DND-41 (cell line): Measurements from ENCODE around the gene CCDC93.

ENCODE experiments used
- ATAC-seq: fragments of 200-7000 bp; cut with Tn5 transposase; 3 replicates; pipeline ENCODE4 v1.9.1; 2021; ENCODE audit warnings: low read depth; ENCODE audit not compliant: insufficient read depth
- DNase-seq: peaks from one replicate; pipeline ENCODE4 v3.0.0-alpha.2; 2020
- H2AFZ ChIP-seq: 2 replicates; pipeline ENCODE4 v1.6.0; 2012; ENCODE audit warnings: low read depth, low read length
- H3K27ac ChIP-seq: 2 replicates; pipeline ENCODE4 v1.5.1; 2012; ENCODE audit warnings: low read length, inconsistent platforms
- H3K27me3 ChIP-seq: fragments of 200-600 bp; sonication (generic); 2 replicates; pipeline ENCODE4 v1.6.0; 2012; ENCODE audit warnings: low read length, mild to moderate bottlenecking, inconsistent platforms; ENCODE audit not compliant: insufficient read depth, poor library complexity
- H3K36me3 ChIP-seq: 2 replicates; pipeline ENCODE4 v1.5.1; 2012; ENCODE audit warnings: low read length, inconsistent platforms; ENCODE audit not compliant: insufficient read depth
- H3K4me1 ChIP-seq: 2 replicates; pipeline ENCODE4 v1.5.1; 2012; ENCODE audit warnings: mild to moderate bottlenecking, low read length; ENCODE audit not compliant: insufficient read depth
- H3K4me2 ChIP-seq: 2 replicates; pipeline ENCODE4 v1.6.0; 2012; ENCODE audit warnings: mild to moderate bottlenecking, moderate library complexity, low read length, inconsistent platforms; ENCODE audit not compliant: insufficient read depth
- H3K4me3 ChIP-seq, 2 experiments: fragments of 200-600 bp in 1 of 2; shearing (Covaris generic) in 1 of 2; 2 replicates each; pipeline ENCODE4 v1.5.1; 2012 to 2016; ENCODE audit warnings: inconsistent platforms in 2 of 2, low read length in 2 of 2, mild to moderate bottlenecking in 2 of 2, low read depth in 1 of 2, moderate library complexity in 1 of 2
- H3K79me2 ChIP-seq: 2 replicates; pipeline ENCODE4 v1.6.0; 2012; ENCODE audit warnings: low read length, inconsistent platforms; ENCODE audit not compliant: insufficient read depth
- H3K9ac ChIP-seq: 2 replicates; pipeline ENCODE4 v1.6.0; 2012; ENCODE audit warnings: low read depth, mild to moderate bottlenecking, inconsistent platforms, low read length, moderate library complexity
- H3K9me3 ChIP-seq: 2 replicates; pipeline ENCODE4 v1.5.1; 2012; ENCODE audit warnings: low read length, moderate library complexity, mild to moderate bottlenecking, inconsistent platforms; ENCODE audit not compliant: insufficient read depth, severe bottlenecking
- H4K20me1 ChIP-seq: 2 replicates; pipeline ENCODE4 v1.6.0; 2012; ENCODE audit warnings: low read length; ENCODE audit not compliant: insufficient read depth
- EZH2 ChIP-seq: IDR thresholded peaks from 3 replicates; pipeline ENCODE4 v1.6.1; 2012; ENCODE audit warnings: borderline replicate concordance, low read depth, mild to moderate bottlenecking, moderate library complexity, low read length, inconsistent platforms; ENCODE audit not compliant: severe bottlenecking
- TF ChIP-seq, protein P1 (sequence below): IDR thresholded peaks from 2 replicates; pipeline ENCODE4 v1.5.1; 2012; ENCODE audit warnings: borderline replicate concordance, low read length, moderate library complexity, mild to moderate bottlenecking; ENCODE audit not compliant: poor library complexity, severe bottlenecking; ENCODE audit errors: extremely low read depth

The CCDC93 gene

DNA sequence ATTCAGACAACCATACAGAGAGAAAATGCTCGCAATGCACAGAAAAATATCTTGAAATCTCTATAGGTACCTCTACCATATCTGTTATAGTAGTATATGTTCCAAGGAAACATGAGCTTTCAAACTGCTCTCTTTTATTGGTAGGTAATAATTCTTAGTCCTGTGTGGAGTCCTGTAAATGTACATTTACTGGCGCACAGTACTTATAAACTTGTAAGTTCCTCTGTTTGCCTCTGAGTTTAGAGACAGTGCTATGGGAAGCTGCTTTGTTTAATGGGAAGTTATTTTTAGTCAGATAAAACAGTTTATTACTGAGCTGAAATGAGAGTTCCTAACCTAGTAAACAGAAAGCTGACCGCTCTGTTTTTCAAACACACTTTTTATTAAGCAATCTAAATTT is 52.7 kb downstream of the CCDC93 start:
- H3K36me3 ChIP-seq: peaks cover 84% of the 10 kb centered on the region

DNA sequence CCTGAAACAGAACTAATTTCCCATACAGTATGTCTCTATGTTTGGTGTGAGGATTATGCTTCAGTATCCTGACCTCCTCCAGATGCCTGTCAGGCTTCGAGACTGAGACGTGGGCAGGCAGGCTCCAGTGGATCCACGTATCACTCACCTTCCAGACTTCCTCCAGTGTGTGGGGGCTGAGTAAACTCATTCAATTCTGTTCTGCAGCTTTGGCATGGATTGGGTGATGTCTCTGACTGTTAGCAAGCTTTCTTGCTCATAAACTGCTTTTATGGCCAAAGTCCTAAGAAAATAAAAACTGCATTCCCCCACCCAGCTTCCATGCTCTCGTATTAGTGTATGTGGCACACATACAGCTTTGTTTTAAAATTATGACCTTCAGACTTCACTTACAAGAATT is 53.6 kb downstream of the CCDC93 start:
- no peak overlapping the region for H3K4me3 ChIP-seq
- H3K9ac ChIP-seq: no peak overlapping the region
- H3K79me2 ChIP-seq: no peaks in the 10 kb centered on the region
- H3K9me3 ChIP-seq: no peaks in the 10 kb centered on the region
- no peak for TF ChIP-seq EZH2
- TF ChIP-seq, protein P1, sequence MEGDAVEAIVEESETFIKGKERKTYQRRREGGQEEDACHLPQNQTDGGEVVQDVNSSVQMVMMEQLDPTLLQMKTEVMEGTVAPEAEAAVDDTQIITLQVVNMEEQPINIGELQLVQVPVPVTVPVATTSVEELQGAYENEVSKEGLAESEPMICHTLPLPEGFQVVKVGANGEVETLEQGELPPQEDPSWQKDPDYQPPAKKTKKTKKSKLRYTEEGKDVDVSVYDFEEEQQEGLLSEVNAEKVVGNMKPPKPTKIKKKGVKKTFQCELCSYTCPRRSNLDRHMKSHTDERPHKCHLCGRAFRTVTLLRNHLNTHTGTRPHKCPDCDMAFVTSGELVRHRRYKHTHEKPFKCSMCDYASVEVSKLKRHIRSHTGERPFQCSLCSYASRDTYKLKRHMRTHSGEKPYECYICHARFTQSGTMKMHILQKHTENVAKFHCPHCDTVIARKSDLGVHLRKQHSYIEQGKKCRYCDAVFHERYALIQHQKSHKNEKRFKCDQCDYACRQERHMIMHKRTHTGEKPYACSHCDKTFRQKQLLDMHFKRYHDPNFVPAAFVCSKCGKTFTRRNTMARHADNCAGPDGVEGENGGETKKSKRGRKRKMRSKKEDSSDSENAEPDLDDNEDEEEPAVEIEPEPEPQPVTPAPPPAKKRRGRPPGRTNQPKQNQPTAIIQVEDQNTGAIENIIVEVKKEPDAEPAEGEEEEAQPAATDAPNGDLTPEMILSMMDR: no peak
- H3K4me1 ChIP-seq: no peaks in the 10 kb centered on the region
- no peak for DNase-seq
- no peaks in the 10 kb centered on the region for H4K20me1 ChIP-seq
- peaks cover 84% of the 10 kb centered on the region for H3K36me3 ChIP-seq
- H3K4me2 ChIP-seq: no peak overlapping the region
- no peaks in the 10 kb centered on the region for H3K27me3 ChIP-seq
- no peak for ATAC-seq
- H3K27ac ChIP-seq: no peak overlapping the region
- no peak overlapping the region for H2AFZ ChIP-seq

More for the DNA sequence above, 52.7 kb downstream of the CCDC93 start:
- Histone ChIP-seq H3K27me3 (no peaks in the 10 kb centered on the region), H3K79me2 (no peaks in the 10 kb centered on the region), H3K9me3 (no peaks in the 10 kb centered on the region), H3K4me1 (no peaks in the 10 kb centered on the region), H4K20me1 (no peaks in the 10 kb centered on the region), H3K4me2 (no peak overlapping the region), H3K4me3 (no peak overlapping the region), H3K27ac (no peak overlapping the region), H3K9ac (no peak overlapping the region), H2AFZ (no peak overlapping the region)
- ATAC-seq: no peak
- DNase-seq: no peak
- TF ChIP-seq EZH2: no peak
- TF ChIP-seq, protein P1: no peak

DNA sequence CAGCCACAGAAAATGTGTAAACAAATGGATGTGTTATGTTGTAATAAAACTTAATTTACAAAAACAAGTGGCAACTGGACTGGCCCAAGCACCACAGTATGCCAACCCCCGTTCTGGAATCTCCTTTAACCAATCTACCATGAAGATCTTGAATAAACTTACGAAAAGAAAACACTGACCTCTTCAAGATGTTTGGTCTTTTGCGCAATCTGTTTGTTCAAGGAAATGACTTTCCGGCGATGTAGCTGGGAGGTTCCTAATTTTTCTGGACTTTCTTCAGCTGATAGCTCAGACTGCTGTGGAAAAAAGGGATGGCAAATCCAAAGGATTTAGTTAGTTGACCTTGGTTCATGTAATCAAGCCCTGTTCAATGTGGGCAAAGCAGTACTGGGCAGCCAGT is 55.7 kb downstream of the CCDC93 start:
- H3K27ac ChIP-seq: no peak overlapping the region

More for the DNA sequence above, 55.7 kb downstream of the CCDC93 start:
- ATAC-seq (no peak), DNase-seq (no peak)
- Histone ChIP-seq H4K20me1 (peaks cover 4% of the 10 kb centered on the region; the same call in 1 of the 2 replicates), H3K27me3 (no peaks in the 10 kb centered on the region), H3K9ac (no peak overlapping the region), H3K4me3 (no peak overlapping the region), H3K79me2 (no peaks in the 10 kb centered on the region), H3K9me3 (no peaks in the 10 kb centered on the region), H3K36me3 (peaks cover 83% of the 10 kb centered on the region), H3K4me2 (no peak overlapping the region), H2AFZ (no peak overlapping the region), H3K4me1 (no peaks in the 10 kb centered on the region)
- TF ChIP-seq, protein P1: no peak
- no peak for TF ChIP-seq EZH2
